ENCODE measurements around the gene RUFY1.

GRCh38 chr5:179533024-179533423 is 17.3 kb upstream of the RUFY1 start:
- TF ChIP-seq POLR2A (IDR thresholded peaks at IDR 0.05) (no peak), CTCF (IDR thresholded peaks at IDR 0.05) (no peak), EP300 (IDR thresholded peaks at IDR 0.05) (no peak)

All from ovary (tissue), 3 donors.